ENCODE data around the gene PRDM16. TPM values are rescaled to one million over a fixed set of nuclear protein-coding genes. Genes with fewer than 3 reads are reported as not detected.

PRDM16 gene
- total and polyA plus RNA-seq, 2 experiments from 2014 or later: 0.14 to 0.16 TPM

- no peak for ATAC-seq
- H3K27ac ChIP-seq (ENCODE audit: low read depth): no peak overlapping the region
Measured at GRCh38 chr1:3175486-3175885, 106.5 kb downstream of the PRDM16 start.

More at GRCh38 chr1:3175486-3175885, 106.5 kb downstream of the PRDM16 start:
- peaks cover 4% of the 10 kb centered on the region for H3K27me3 Mint-ChIP-seq (ENCODE audit: insufficient read depth, low read depth, poor library complexity)
- H2AFZ ChIP-seq: no peak overlapping the region
- H3K4me3 Mint-ChIP-seq: no peak overlapping the region
- H3F3A ChIP-seq (replicated peaks; ENCODE audit: low read depth): no peaks in the 10 kb centered on the region
- no peaks in the 10 kb centered on the region for H3K4me1 ChIP-seq (ENCODE audit: insufficient read depth)
- no peak overlapping the region for H3K27ac Mint-ChIP-seq
- H3K4me2 ChIP-seq: no peak overlapping the region
- no peaks in the 10 kb centered on the region for H4K20me1 ChIP-seq (replicated peaks; ENCODE audit: insufficient read depth)
- DNase-seq (ENCODE audit: low spot score): no peak
- H3K9me2 ChIP-seq (ENCODE audit: insufficient read depth): no peaks in the 10 kb centered on the region
- no peak overlapping the region for H3K4me3 ChIP-seq
- H3K27me3 ChIP-seq (ENCODE audit: insufficient read depth): no peaks in the 10 kb centered on the region
- H3K36me3 ChIP-seq (ENCODE audit: insufficient read depth): no peaks in the 10 kb centered on the region
- TF ChIP-seq CREB1 (CRISPR knock-in tag; IDR thresholded peaks at IDR 0.05; ENCODE audit: low read depth) (no peak), POLR2AphosphoS5 (IDR thresholded peaks at IDR 0.05; ENCODE audit: low read depth) (no peak), STAT1 (IDR thresholded peaks at IDR 0.05; ENCODE audit: unreplicated experiment) (no peak), JUNB (IDR thresholded peaks at IDR 0.05; ENCODE audit: unreplicated experiment) (no peak), CTCF (conservative IDR thresholded peaks at IDR 0.05; ENCODE audit: low read depth in 2 of 2) (no peak), EZH2 (IDR thresholded peaks at IDR 0.05; ENCODE audit: low read depth, unreplicated experiment) (no peak), EZH2phosphoT487 (IDR thresholded peaks at IDR 0.05; ENCODE audit: unreplicated experiment) (no peak), ZNF331 (CRISPR knock-in tag; IDR thresholded peaks at IDR 0.05; ENCODE audit: low read depth) (no peak), ZNF114 (CRISPR knock-in tag; IDR thresholded peaks at IDR 0.05) (no peak), NANOG (IDR thresholded peaks at IDR 0.05; ENCODE audit: borderline replicate concordance) (no peak)
- TF ChIP-seq, protein P1, sequence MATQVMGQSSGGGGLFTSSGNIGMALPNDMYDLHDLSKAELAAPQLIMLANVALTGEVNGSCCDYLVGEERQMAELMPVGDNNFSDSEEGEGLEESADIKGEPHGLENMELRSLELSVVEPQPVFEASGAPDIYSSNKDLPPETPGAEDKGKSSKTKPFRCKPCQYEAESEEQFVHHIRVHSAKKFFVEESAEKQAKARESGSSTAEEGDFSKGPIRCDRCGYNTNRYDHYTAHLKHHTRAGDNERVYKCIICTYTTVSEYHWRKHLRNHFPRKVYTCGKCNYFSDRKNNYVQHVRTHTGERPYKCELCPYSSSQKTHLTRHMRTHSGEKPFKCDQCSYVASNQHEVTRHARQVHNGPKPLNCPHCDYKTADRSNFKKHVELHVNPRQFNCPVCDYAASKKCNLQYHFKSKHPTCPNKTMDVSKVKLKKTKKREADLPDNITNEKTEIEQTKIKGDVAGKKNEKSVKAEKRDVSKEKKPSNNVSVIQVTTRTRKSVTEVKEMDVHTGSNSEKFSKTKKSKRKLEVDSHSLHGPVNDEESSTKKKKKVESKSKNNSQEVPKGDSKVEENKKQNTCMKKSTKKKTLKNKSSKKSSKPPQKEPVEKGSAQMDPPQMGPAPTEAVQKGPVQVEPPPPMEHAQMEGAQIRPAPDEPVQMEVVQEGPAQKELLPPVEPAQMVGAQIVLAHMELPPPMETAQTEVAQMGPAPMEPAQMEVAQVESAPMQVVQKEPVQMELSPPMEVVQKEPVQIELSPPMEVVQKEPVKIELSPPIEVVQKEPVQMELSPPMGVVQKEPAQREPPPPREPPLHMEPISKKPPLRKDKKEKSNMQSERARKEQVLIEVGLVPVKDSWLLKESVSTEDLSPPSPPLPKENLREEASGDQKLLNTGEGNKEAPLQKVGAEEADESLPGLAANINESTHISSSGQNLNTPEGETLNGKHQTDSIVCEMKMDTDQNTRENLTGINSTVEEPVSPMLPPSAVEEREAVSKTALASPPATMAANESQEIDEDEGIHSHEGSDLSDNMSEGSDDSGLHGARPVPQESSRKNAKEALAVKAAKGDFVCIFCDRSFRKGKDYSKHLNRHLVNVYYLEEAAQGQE (IDR thresholded peaks at IDR 0.05; ENCODE audit: unreplicated experiment): no peak
- TF ChIP-seq, protein P2, sequence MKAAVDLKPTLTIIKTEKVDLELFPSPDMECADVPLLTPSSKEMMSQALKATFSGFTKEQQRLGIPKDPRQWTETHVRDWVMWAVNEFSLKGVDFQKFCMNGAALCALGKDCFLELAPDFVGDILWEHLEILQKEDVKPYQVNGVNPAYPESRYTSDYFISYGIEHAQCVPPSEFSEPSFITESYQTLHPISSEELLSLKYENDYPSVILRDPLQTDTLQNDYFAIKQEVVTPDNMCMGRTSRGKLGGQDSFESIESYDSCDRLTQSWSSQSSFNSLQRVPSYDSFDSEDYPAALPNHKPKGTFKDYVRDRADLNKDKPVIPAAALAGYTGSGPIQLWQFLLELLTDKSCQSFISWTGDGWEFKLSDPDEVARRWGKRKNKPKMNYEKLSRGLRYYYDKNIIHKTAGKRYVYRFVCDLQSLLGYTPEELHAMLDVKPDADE (IDR thresholded peaks at IDR 0.05): no peak
- TF ChIP-seq, protein P3, sequence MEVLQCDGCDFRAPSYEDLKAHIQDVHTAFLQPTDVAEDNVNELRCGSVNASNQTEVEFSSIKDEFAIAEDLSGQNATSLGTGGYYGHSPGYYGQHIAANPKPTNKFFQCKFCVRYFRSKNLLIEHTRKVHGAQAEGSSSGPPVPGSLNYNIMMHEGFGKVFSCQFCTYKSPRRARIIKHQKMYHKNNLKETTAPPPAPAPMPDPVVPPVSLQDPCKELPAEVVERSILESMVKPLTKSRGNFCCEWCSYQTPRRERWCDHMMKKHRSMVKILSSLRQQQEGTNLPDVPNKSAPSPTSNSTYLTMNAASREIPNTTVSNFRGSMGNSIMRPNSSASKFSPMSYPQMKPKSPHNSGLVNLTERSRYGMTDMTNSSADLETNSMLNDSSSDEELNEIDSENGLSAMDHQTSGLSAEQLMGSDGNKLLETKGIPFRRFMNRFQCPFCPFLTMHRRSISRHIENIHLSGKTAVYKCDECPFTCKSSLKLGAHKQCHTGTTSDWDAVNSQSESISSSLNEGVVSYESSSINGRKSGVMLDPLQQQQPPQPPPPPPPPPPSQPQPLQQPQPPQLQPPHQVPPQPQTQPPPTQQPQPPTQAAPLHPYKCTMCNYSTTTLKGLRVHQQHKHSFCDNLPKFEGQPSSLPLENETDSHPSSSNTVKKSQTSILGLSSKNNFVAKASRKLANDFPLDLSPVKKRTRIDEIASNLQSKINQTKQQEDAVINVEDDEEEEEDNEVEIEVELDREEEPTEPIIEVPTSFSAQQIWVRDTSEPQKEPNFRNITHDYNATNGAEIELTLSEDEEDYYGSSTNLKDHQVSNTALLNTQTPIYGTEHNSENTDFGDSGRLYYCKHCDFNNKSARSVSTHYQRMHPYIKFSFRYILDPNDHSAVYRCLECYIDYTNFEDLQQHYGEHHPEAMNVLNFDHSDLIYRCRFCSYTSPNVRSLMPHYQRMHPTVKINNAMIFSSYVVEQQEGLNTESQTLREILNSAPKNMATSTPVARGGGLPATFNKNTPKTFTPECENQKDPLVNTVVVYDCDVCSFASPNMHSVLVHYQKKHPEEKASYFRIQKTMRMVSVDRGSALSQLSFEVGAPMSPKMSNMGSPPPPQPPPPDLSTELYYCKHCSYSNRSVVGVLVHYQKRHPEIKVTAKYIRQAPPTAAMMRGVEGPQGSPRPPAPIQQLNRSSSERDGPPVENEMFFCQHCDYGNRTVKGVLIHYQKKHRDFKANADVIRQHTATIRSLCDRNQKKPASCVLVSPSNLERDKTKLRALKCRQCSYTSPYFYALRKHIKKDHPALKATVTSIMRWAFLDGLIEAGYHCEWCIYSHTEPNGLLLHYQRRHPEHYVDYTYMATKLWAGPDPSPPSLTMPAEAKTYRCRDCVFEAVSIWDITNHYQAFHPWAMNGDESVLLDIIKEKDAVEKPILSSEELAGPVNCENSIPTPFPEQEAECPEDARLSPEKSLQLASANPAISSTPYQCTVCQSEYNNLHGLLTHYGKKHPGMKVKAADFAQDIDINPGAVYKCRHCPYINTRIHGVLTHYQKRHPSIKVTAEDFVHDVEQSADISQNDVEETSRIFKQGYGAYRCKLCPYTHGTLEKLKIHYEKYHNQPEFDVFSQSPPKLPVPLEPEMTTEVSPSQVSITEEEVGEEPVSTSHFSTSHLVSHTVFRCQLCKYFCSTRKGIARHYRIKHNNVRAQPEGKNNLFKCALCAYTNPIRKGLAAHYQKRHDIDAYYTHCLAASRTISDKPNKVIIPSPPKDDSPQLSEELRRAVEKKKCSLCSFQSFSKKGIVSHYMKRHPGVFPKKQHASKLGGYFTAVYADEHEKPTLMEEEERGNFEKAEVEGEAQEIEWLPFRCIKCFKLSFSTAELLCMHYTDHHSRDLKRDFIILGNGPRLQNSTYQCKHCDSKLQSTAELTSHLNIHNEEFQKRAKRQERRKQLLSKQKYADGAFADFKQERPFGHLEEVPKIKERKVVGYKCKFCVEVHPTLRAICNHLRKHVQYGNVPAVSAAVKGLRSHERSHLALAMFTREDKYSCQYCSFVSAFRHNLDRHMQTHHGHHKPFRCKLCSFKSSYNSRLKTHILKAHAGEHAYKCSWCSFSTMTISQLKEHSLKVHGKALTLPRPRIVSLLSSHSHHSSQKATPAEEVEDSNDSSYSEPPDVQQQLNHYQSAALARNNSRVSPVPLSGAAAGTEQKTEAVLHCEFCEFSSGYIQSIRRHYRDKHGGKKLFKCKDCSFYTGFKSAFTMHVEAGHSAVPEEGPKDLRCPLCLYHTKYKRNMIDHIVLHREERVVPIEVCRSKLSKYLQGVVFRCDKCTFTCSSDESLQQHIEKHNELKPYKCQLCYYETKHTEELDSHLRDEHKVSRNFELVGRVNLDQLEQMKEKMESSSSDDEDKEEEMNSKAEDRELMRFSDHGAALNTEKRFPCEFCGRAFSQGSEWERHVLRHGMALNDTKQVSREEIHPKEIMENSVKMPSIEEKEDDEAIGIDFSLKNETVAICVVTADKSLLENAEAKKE (CRISPR knock-in tag; IDR thresholded peaks at IDR 0.05): no peak
- H3K36me3 Mint-ChIP-seq (ENCODE audit: low read depth): no peaks in the 10 kb centered on the region
- H3K4me1 Mint-ChIP-seq: peaks cover 4% of the 10 kb centered on the region; the same call in 2 of the 3 replicates
- H3K79me2 ChIP-seq (replicated peaks; ENCODE audit: insufficient read depth): no peaks in the 10 kb centered on the region
- 0 out of 3 replicates have a peak, but pooled peaks cover 2% of the 10 kb centered on the region for H3K9me3 Mint-ChIP-seq

All from GM23338 (cell line).